Ascending aorta (tissue), 2 donors: ENCODE measurements around the gene FAM219A. TPM values are rescaled to one million over a fixed set of nuclear protein-coding genes. Genes with fewer than 3 reads are reported as not detected.
"Not testable (repeated sequence)": the region's sequence is repeated elsewhere in the genome, so short reads cannot be mapped to it uniquely, and the experiment has no call there.

Experiments
- DNase-seq, 2 donors: peaks; one replicate each; pipeline ENCODE4 v3.0.0-alpha.2; 2019; ENCODE audit warnings: low spot score in 2 of 2
- H3K27ac ChIP-seq, 2 donors: fragments of 200-600 bp; sonication (generic); one replicate each; pipeline ENCODE4 v1.5.1; 2016 to 2017; ENCODE audit warnings: mild to moderate bottlenecking in 1 of 2
- H3K27me3 ChIP-seq: fragments of 200-600 bp; sonication (generic); one replicate; pipeline ENCODE4 v1.5.1; 2017
- H3K36me3 ChIP-seq, 2 donors: fragments of 200-600 bp; sonication (generic); one replicate each; pipeline ENCODE4 v1.5.1; 2016
- H3K4me1 ChIP-seq, 2 donors: fragments of 200-600 bp; sonication (generic); one replicate each; pipeline ENCODE4 v1.5.1; 2016 to 2017; ENCODE audit warnings: mild to moderate bottlenecking in 1 of 2
- H3K4me3 ChIP-seq, 2 donors: fragments of 200-600 bp; sonication (generic); one replicate each; pipeline ENCODE4 v1.5.1; 2016 to 2017; ENCODE audit warnings: mild to moderate bottlenecking in 1 of 2
- H3K9me3 ChIP-seq, 2 donors: fragments of 200-600 bp; sonication (generic); one replicate each; pipeline ENCODE4 v1.5.1; 2016
- CTCF ChIP-seq, 3 experiments: fragments of 200-600 bp in 2 of 3; fragments of 450-650 bp in 1 of 3; sonication (generic) in 2 of 3; IDR thresholded peaks; one replicate each; pipeline ENCODE4 v1.5.1; 2016 to 2019; ENCODE audit warnings: antibody characterized with exemption in 3 of 3, mild to moderate bottlenecking in 1 of 3, moderate library complexity in 1 of 3
- intact Hi-C: fragments of 100-400 bp; cut with DNase I; formaldehyde crosslinking; loops from one replicate; pipeline ENCODE4 v1.15.1; 2023
- total RNA-seq: library from RNA; depleted of rRNA; stranded (reverse); fragments of >200 nt; gene quantifications from one replicate; pipeline ENCODE4 v1.1.0, GENCODE V29; 2016

FAM219A gene
- total RNA-seq, 1 donor from 2014 or later = 26.8 TPM

- no peak for TF ChIP-seq CTCF (IDR thresholded peaks at IDR 0.05)
- H3K36me3 ChIP-seq = peaks cover 24 to 38% of the 10 kb centered on the region in 2 donors
- H3K27ac ChIP-seq = no peak overlapping the region
- H3K9me3 ChIP-seq = no peaks in the 10 kb centered on the region
- H3K27me3 ChIP-seq = no peaks in the 10 kb centered on the region
- intact Hi-C loops = no loop called here
- H3K4me1 ChIP-seq = peaks cover 0 to 4% of the 10 kb centered on the region in 2 donors
- no peak for DNase-seq
- no peak overlapping the region for H3K4me3 ChIP-seq
Observed at GRCh38 chr9:34371886-34372466, 86.4 kb downstream of the FAM219A start.

GRCh38 chr9:34370970-34371880, 87.1 kb downstream of the FAM219A start:
- H3K4me3 ChIP-seq = no peak overlapping the region
- no peak overlapping the region for H3K27ac ChIP-seq

DNA sequence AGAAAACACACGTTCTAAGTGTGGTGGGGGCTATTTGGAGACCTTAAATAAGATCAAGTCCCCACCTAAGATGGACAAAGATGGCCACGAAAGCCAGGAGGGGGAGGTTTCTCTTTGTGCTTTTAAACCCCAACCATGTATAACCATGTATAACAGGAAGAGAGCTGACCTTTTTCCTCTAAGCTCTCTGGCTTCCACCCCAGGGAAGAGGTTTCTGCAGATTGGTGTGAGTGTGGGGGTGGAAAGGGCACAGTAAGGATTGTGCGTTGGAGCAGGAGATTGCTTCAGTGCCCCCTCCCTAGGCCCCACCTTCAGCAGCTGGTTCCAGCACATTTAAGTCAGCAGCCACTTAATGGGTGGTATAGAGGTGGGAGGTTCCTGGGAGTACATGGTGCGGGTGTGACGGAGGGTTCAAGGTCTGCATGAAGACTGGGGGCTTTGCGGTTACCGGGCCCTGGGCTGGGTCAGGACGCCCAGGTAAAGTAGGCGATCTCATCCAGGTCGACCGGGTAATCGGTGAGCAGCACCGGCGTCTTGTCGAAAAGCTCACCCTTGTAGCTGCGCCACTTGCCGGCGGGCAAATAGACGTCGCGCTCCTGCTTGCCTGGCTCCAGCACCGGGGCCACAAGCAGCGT, 87.9 kb downstream of the FAM219A start:
- Histone ChIP-seq H3K27me3 (no peaks in the 10 kb centered on the region), H3K4me1 (no peaks in the 10 kb centered on the region), H3K36me3 (peaks cover 24 to 38% of the 10 kb centered on the region in 2 donors), H3K9me3 (no peaks in the 10 kb centered on the region), H3K27ac (no peak overlapping the region), H3K4me3 (no peak overlapping the region)
- no peak for DNase-seq
- TF ChIP-seq CTCF (IDR thresholded peaks at IDR 0.05) = no peak
- intact Hi-C loops = no loop called here

More at GRCh38 chr9:34370970-34371880, 87.1 kb downstream of the FAM219A start:
- intact Hi-C loops = no loop called here
- Histone ChIP-seq H3K4me1 (peaks cover 0 to 4% of the 10 kb centered on the region in 2 donors), H3K9me3 (no peaks in the 10 kb centered on the region), H3K36me3 (peaks cover 24 to 38% of the 10 kb centered on the region in 2 donors), H3K27me3 (no peaks in the 10 kb centered on the region)
- no peak for TF ChIP-seq CTCF (IDR thresholded peaks at IDR 0.05)
- no peak for DNase-seq

DNA sequence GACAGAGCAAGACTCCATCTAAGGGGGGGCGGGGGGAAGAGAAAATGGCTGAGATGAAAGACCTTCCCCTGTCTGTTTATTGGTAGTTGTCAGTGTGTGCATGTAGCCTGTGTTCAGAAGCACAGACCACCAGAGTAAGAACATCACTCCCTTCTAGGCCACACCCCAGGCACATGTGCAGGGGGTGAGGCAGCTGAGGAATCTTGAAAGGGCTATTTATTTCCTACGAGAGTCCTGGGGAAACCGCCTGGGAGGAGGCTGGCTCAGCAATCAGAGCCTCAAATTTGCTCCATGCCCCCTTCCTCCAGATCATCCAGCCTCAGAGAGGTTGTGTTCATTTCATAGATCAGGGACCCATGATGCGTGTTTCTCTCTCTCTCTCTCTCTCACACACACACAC, 88.7 kb downstream of the FAM219A start:
- H3K4me3 ChIP-seq = no peak overlapping the region
- H3K9me3 ChIP-seq = no peaks in the 10 kb centered on the region
- H3K36me3 ChIP-seq = peaks cover 24 to 38% of the 10 kb centered on the region in 2 donors
- no peaks in the 10 kb centered on the region for H3K27me3 ChIP-seq
- no peak for DNase-seq
- H3K4me1 ChIP-seq = no peaks in the 10 kb centered on the region
- TF ChIP-seq CTCF (IDR thresholded peaks at IDR 0.05) = no peak
- no peak overlapping the region for H3K27ac ChIP-seq
- intact Hi-C loops = no loop called here

DNA sequence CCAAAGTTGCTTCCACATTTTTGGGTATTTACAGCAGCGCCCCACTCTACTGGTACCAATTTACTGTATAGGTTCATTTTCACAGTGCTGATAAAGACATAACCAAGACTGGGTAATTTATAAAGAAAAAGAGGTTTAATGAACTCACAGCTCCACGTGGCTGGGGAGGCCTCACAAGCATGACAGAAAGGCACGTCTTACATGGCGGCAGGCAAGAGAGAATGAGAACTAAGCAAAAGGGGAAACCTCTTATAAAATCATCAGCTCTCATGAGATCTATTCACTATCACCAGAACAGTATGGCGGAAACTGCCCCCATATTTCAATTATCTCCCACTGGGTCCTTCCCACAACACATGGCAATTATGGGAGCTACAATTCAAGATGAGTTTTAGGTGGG, 89.6 kb downstream of the FAM219A start:
- H3K36me3 ChIP-seq = peaks cover 24 to 38% of the 10 kb centered on the region in 2 donors
- DNase-seq, intact Hi-C loops, H3K27me3 ChIP-seq, H3K27ac ChIP-seq, H3K4me1 ChIP-seq, H3K4me3 ChIP-seq, H3K9me3 ChIP-seq: not testable (repeated sequence)

- peaks cover 24 to 38% of the 10 kb centered on the region in 2 donors for H3K36me3 ChIP-seq
Observed at GRCh38 chr9:34367751-34368410, 90.5 kb downstream of the FAM219A start.

More at GRCh38 chr9:34367751-34368410, 90.5 kb downstream of the FAM219A start:
- H3K4me3 ChIP-seq, H3K27ac ChIP-seq, H3K9me3 ChIP-seq, H3K27me3 ChIP-seq, DNase-seq, intact Hi-C loops, H3K4me1 ChIP-seq: not testable (repeated sequence)
